Large intestine (tissue), 3 donors: ENCODE results near the gene CD22. TPM values are rescaled to one million over a fixed set of nuclear protein-coding genes. Genes with fewer than 3 reads are reported as not detected.

ENCODE experiments used
- DNase-seq, 2 donors: peaks; one replicate each; pipeline versions ENCODE4 v3.0.0 to v3.0.0-alpha.2; 2013
- H3K27ac ChIP-seq: one replicate; pipeline ENCODE4 v1.5.1; 2013; ENCODE audit warnings: low read length
- H3K27me3 ChIP-seq: 2 replicates; pipeline ENCODE4 v1.6.1; 2013; ENCODE audit warnings: low read length; ENCODE audit not compliant: control insufficient read depth, insufficient read depth
- H3K36me3 ChIP-seq: 2 replicates; pipeline ENCODE4 v1.6.1; 2013; ENCODE audit warnings: low read length; ENCODE audit not compliant: control insufficient read depth, insufficient read depth
- H3K4me1 ChIP-seq: one replicate; pipeline ENCODE4 v1.6.1; 2013; ENCODE audit warnings: low read length; ENCODE audit not compliant: control insufficient read depth, insufficient read depth
- H3K4me3 ChIP-seq: one replicate; pipeline ENCODE4 v1.5.1; 2013; ENCODE audit warnings: low read length
- H3K9me3 ChIP-seq: one replicate; pipeline ENCODE4 v1.6.1; 2013; ENCODE audit warnings: mild to moderate bottlenecking, low read depth, low read length, moderate library complexity; ENCODE audit not compliant: control insufficient read depth
- WGBS: methylation state at CpG from one replicate; pipeline ENCODE4 v1.1.5; 2013; ENCODE audit warnings: low lambda C conversion rate; ENCODE audit not compliant: insufficient coverage; 5-methylcytosine and 5-hydroxymethylcytosine counted together
- polyA plus RNA-seq: library from polyadenylated mRNA; unstranded; fragments of 120-200 nt; gene quantifications from one replicate; pipeline ENCODE4 v1.2.1, GENCODE V29; 2013

CD22 gene
- polyA plus RNA-seq, 1 donor: 2.2 TPM

DNA sequence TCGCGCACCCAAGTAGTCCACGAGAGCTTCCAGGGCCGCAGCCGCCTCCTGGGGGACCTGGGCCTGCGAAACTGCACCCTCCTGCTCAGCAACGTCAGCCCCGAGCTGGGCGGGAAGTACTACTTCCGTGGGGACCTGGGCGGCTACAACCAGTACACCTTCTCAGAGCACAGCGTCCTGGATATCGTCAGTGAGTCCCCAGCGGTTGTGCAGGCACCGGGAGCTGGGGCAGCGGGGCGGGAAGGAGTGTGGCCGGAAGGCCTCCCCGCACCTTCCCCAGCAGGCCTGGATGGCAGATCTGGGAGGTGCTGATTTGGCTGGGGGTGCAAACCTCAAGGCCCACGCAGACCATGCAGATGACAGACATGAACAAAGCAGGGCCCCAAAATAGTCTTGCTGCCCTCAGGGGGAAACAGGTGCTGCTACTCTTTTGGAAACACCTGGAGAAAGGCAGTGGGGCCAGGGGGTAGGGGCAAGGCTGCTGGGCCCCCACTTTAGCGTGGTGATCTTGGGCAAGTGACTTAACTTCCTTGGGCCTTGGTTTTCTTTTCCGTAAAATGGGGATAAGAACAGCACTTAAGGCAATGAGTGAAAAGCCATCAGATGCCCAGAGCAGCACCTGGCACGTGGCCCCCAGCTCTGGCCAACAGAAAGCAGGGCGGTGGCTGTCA lies 33.1 kb upstream of the CD22 start:
- no peak for DNase-seq
- WGBS: no CpG with 5 or more reads among the region's 24 CpGs
- Histone ChIP-seq H3K36me3 (no peaks in the 10 kb centered on the region), H3K9me3 (peaks cover 15% of the 10 kb centered on the region), H3K4me3 (no peak overlapping the region), H3K4me1 (no peaks in the 10 kb centered on the region), H3K27ac (no peak overlapping the region), H3K27me3 (peaks cover 5% of the 10 kb centered on the region)

DNA sequence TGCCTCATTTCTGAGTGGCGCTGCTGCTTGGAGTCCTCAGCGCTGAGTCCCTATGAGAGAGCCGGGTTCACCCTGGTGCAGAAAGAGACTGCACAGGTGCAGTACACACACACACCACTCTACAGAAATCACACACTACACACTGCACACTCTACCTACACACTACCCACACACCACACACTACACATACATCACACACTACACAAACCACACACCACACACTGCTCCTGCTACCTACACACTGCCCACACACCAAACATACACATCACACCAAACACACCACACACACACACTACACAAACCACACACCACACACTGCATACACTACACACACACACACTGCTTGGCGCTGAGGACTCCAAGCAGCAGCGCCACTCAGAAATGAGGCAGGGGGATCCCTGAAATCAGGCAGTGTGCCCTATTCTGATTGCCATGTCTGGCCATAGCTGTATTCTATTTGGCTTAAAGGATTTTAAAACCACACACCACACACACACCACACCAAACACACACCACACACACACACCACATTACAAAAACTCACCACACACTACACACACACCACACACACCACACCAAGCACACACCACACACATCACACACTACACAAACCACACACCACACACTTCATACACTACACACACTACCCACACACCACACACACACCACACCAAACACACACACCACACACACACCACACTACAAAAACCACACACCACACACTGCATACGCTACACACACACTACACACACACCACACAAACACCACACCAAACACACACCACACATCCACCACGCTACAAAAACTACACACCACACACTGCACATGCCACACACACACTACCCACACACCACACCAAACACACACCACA lies 32.1 kb upstream of the CD22 start:
- no CpG with 5 or more reads among the region's 7 CpGs for WGBS
- DNase-seq: no peak
- no peaks in the 10 kb centered on the region for H3K36me3 ChIP-seq
- H3K4me3 ChIP-seq: no peak overlapping the region
- no peak overlapping the region for H3K27ac ChIP-seq
- H3K4me1 ChIP-seq: no peaks in the 10 kb centered on the region
- peaks cover 15% of the 10 kb centered on the region for H3K9me3 ChIP-seq
- H3K27me3 ChIP-seq: peaks cover 5% of the 10 kb centered on the region

DNA sequence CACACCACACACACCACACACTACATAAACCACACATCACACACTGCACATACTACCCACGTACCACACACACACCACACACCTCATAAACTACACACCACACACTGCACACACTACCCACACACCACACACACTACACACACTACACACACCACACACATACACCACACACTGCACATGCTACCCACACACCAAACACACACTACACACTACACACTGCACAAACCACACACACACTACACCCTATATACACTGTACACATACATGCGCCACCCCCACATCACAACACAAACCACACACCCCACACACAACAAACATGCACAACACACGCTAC lies 31.5 kb upstream of the CD22 start:
- peaks cover 15% of the 10 kb centered on the region for H3K9me3 ChIP-seq
- WGBS: no CpG with 5 or more reads among the region's 3 CpGs
- H3K27ac ChIP-seq: no peak overlapping the region
- no peaks in the 10 kb centered on the region for H3K36me3 ChIP-seq
- no peak for DNase-seq
- H3K27me3 ChIP-seq: peaks cover 5% of the 10 kb centered on the region
- no peaks in the 10 kb centered on the region for H3K4me1 ChIP-seq
- no peak overlapping the region for H3K4me3 ChIP-seq

DNA sequence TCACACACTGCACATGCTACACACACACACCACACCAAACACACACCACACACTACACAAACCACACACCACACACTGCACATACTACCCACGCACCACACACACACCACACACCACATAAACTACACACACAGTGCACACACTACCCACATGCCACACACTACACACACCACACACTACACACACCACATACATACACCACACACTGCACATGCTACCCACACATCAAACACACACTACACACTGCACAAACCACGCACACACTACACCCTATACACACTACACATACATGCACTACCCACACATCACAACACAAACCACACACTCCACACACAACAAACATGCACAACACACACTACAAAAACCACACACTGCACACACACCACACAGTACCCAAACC lies 31.1 kb upstream of the CD22 start:
- WGBS: no CpG with 5 or more reads among the region's 2 CpGs
- peaks cover 5% of the 10 kb centered on the region for H3K27me3 ChIP-seq

DNA sequence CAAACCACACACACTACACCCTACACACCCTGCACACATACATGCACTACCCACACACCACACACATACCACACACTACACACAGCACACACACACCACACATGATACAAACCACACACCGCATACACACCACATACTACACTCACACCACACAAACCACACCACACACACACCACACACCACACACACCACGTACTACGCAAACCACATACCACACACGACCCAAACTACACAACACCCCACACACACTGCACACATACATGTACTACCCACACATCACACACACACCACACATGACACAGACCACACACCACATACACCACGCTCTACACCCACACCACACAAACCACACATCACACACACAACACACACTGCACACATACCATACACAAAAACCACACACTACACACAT lies 30.4 kb upstream of the CD22 start:
- Histone ChIP-seq H3K4me1 (no peaks in the 10 kb centered on the region), H3K36me3 (no peaks in the 10 kb centered on the region), H3K27ac (no peak overlapping the region), H3K4me3 (no peak overlapping the region), H3K9me3 (peaks cover 15% of the 10 kb centered on the region), H3K27me3 (peaks cover under 1% of the 10 kb centered on the region)
- no peak for DNase-seq
- no CpG with 5 or more reads among the region's 5 CpGs for whole genome bisulfite sequencing

More for the DNA sequence above, 31.1 kb upstream of the CD22 start:
- H3K4me1 ChIP-seq: no peaks in the 10 kb centered on the region
- no peak overlapping the region for H3K27ac ChIP-seq
- H3K9me3 ChIP-seq: peaks cover 15% of the 10 kb centered on the region
- no peak overlapping the region for H3K4me3 ChIP-seq
- DNase-seq: no peak
- H3K36me3 ChIP-seq: no peaks in the 10 kb centered on the region

DNA sequence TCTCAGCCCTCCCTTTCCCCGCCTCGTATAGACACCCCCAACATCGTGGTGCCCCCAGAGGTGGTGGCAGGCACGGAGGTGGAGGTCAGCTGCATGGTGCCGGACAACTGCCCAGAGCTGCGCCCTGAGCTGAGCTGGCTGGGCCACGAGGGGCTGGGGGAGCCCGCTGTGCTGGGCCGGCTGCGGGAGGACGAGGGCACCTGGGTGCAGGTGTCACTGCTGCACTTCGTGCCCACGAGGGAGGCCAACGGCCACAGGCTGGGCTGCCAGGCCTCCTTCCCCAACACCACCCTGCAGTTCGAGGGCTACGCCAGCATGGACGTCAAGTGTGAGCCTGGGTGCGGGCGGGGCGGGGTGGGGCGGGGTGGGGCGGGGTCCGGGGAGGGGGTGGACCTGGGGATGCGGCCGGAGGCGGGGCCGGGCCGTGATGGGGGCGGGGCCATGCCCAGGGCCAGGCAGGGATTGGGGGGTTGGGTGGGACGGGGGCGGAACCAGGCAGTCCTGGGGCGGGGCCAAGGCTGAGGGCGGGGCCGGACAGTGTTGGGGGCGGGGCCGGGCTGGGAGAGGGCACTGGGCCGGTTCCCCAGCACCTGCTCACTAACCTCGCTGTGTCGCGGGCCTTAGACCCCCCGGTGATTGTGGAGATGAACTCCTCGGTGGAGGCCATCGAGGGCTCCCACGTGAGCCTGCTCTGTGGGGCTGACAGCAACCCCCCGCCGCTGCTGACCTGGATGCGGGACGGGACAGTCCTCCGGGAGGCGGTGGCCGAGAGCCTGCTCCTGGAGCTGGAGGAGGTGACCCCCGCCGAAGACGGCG lies 29.3 kb upstream of the CD22 start:
- no peak for DNase-seq
- no peak overlapping the region for H3K4me3 ChIP-seq
- no peak overlapping the region for H3K27ac ChIP-seq
- H3K4me1 ChIP-seq: no peaks in the 10 kb centered on the region
- peaks cover 15% of the 10 kb centered on the region for H3K9me3 ChIP-seq
- H3K36me3 ChIP-seq: no peaks in the 10 kb centered on the region
- no CpG with 5 or more reads among the region's 55 CpGs for WGBS
- H3K27me3 ChIP-seq: no peaks in the 10 kb centered on the region

DNA sequence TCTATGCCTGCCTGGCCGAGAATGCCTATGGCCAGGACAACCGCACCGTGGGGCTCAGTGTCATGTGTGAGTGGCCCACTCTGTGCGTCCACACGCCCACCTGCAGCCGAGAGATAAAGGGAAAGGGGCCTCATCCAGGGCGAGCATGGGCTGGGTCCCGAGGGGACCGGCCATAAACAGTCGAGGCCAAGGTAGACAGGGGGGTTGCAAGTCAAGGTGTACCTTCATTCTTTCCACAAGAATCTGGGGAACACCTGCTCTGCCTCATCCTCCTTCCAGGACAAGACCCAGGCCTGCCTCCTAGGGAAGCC lies 28.7 kb upstream of the CD22 start:
- H3K9me3 ChIP-seq: peaks cover 15% of the 10 kb centered on the region
- H3K36me3 ChIP-seq: no peaks in the 10 kb centered on the region
- no peaks in the 10 kb centered on the region for H3K27me3 ChIP-seq
- H3K27ac ChIP-seq: no peak overlapping the region
- no peak for DNase-seq
- H3K4me3 ChIP-seq: no peak overlapping the region
- no CpG with 5 or more reads among the region's 10 CpGs for WGBS
- no peaks in the 10 kb centered on the region for H3K4me1 ChIP-seq

DNA sequence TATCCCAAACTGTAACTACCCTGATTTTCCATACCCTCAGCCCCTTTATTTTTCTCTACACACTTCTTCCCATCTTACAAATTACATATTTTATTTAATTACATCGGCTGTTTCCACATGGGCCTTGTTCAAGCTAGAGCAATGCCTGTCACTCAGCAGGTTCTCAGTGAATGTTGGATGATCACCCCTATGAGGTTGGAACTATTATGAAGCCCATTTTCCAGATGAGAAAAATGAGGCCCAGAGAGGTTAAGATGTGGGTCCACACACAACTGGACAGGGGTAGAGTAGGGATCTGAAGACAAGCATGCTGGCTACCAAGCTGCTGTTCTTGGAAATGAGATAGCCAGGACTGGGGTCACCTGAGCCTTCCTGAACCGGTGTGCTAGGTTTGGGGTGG lies 27.0 kb upstream of the CD22 start:
- no peak overlapping the region for H3K4me3 ChIP-seq
- no CpG with 5 or more reads among the region's 2 CpGs for WGBS
- no peaks in the 10 kb centered on the region for H3K4me1 ChIP-seq
- H3K36me3 ChIP-seq: no peaks in the 10 kb centered on the region
- DNase-seq: no peak
- peaks cover 15% of the 10 kb centered on the region for H3K9me3 ChIP-seq
- no peaks in the 10 kb centered on the region for H3K27me3 ChIP-seq
- H3K27ac ChIP-seq: no peak overlapping the region

DNA sequence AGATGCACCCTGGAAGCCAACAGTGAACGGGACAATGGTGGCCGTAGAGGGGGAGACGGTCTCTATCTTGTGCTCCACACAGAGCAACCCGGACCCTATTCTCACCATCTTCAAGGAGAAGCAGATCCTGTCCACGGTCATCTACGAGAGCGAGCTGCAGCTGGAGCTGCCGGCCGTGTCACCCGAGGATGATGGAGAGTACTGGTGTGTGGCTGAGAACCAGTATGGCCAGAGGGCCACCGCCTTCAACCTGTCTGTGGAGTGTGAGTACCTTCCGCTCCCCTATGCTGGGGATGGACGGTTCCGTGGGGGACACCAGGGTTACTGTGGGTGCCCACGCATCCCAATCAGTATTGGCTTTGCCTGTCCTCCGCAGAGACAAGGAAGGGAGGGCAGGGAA lies 26.5 kb upstream of the CD22 start:
- Histone ChIP-seq H3K4me3 (no peak overlapping the region), H3K27ac (no peak overlapping the region), H3K4me1 (no peaks in the 10 kb centered on the region), H3K9me3 (peaks cover 14% of the 10 kb centered on the region), H3K36me3 (no peaks in the 10 kb centered on the region), H3K27me3 (no peaks in the 10 kb centered on the region)
- no peak for DNase-seq
- WGBS: no CpG with 5 or more reads among the region's 16 CpGs

DNA sequence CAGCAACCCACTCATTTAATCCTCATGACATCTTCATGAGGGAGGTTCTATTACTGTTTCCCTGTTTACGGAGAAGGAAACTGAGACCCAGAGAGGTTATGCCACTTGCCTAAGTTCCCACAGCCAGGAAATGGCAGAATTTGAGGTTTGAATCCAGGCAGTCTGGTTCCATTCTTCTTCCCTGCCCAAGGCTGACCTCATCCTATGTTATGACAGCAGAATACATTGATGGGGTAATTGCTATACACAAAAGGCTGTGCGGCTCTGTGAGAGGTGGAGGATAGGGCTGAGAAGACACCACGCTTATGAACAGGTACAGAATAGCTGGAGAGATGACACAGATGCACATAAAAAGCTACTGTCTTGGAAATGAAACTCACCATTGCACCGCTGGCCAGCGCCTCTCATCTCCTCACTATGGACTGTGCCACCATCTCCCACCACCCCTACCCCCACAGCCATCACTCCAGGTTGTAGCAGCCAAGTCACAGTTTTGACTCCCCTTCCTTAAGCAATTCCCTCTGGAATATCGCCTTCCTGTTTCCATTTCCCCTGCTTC lies 25.6 kb upstream of the CD22 start:
- no peak overlapping the region for H3K4me3 ChIP-seq
- WGBS: 100% methylated on average over 1 of the region's 6 CpGs
- H3K27ac ChIP-seq: no peak overlapping the region
- H3K4me1 ChIP-seq: no peaks in the 10 kb centered on the region
- H3K36me3 ChIP-seq: no peaks in the 10 kb centered on the region
- DNase-seq: no peak
- H3K27me3 ChIP-seq: no peaks in the 10 kb centered on the region
- H3K9me3 ChIP-seq: peaks cover 8% of the 10 kb centered on the region
